Activated CD4-positive, alpha-beta T cell treated with anti-CD3 and anti-CD28 coated beads, Interleukin-2, amount 50 U/mL, for 16 hours (primary cell): Measurements from ENCODE around the gene NEK5.
"Not testable (repeated sequence)": the region's sequence is repeated elsewhere in the genome, so short reads cannot be mapped to it uniquely, and the experiment has no call there.

Experiments used
- DNase-seq: peaks from one replicate; pipeline ENCODE4 v3.0.0-alpha.2; 2020

The NEK5 gene

DNA sequence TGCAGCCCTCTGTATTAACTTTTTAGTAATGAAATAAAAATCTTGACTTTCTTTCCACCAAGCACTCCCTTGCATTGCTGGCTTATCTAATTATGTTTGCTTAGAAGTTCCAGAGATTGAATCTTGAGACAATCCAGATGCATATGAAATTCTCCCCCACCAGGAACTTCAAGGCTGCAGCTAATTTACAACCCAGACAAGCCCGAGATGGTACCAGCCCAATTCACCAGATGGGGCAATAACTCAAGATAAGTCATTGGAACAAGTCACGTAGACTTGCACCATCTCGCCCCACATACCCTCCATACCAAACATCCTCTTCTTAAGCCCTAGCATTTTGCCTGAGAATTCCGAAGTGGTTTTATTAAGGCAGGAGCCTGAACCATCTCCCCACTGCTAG, 75.4 kb downstream of the NEK5 start:
- no peak for DNase-seq

GRCh38 chr13:52051400-52051799, 77.5 kb downstream of the NEK5 start:
- no peak for DNase-seq

DNA sequence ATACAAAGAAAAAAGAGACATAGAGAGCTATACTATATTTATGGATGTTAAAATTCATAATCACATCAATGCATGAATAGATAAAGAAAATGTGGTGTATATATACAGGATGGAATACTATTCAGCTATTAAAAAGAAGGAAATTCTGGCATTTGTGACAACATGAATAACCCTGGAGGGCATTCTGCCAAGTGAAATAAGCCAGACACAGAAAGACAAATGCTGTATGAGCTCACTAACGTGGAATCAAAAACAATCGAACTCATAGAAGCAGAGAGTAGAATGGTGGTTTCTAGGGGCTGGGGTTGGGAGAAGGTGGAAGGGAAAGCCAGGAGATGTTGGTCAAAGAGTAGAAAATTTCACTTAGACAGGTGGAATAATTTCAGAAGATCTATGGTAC, 80.4 kb downstream of the NEK5 start:
- DNase-seq, result no peak

DNA sequence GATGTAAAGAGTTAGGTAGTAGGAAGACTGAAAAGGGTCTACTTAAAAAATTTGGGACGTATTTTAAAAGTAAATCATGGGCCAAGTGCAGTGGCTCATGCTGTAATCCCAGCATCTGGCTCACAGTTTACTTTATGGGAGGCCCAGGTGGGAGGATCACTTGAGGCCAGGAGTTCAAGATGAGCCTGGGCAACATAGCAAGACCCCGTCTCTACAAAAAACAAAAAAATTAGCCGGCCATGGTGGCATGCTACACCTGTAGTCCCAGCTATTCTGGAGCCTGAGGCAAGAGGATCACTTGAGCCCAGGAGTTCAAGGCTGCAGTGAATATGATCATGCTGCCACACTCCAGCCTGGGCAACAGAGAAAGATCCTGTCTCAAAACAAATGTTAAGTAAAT, 81.4 kb downstream of the NEK5 start:
- no peak for DNase-seq

GRCh38 chr13:52043675-52044074, 85.2 kb downstream of the NEK5 start:
- no peak for DNase-seq

DNA sequence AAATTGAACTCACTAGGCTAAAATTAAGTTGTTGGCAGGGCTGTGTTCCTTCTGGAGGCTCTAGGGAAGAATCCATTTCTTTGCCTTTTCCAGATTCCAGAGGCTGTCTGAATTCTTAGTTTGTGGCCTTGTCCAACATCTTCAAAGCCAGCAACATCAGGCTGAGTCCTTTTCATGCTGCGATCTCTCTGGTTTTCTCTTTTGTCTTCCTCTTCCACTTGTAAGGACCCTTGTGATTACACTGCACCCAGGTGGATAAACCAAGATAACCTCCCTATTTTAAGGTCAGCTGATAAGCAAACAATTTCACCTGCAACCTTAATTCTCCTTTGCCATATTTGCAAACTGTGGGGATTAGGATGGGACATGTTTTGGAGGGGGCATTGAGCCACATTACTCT, 92.8 kb downstream of the NEK5 start:
- DNase-seq, result no peak

DNA sequence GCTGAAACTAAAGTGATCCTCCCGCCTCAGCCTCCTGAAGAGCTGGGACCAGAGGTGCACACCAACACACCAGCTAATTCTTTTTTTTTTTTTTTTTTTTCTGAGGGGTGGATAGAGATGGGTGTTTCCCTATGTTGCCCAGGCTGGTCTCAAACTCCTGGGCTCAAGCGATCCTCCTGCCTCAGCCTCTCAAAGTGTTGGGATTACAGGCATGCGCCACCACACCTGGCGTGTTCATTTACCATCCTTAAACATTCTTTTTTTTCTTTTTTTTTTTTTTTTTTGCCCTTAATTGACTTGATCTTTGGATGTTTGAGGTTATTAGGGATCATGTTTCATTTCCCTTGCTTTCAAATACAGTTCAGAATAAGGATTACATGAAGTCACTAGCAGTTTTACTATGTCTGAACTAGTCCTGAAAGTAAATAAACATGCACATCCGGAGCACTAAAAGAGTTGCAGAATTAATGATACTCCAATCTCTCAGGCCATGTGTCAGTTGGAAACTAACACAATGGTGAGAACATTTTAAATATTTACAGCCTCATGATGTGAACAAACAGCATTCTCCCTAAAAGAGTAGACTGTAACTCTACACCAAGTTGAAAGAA, 94.2 kb downstream of the NEK5 start:
- no peak for DNase-seq

DNA sequence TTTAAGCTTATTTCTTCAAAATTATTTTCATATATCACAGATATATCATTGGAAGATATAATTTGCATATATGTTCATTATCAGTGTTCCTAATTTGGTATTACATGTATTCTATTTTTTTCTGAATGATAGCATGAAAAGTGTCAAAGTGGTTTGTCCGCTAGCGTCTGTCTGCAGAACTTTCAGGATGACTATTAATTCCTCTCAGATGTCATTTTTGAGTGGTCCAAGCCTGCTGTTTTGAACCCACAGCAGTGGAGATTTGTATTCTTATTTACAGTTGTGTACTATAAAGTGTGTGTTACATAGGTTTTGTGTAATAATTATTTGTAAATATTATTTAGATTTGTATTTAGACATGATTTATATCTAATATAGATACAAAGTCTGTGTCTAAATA, 95.8 kb downstream of the NEK5 start:
- DNase-seq, result no peak

- DNase-seq, result not testable (repeated sequence)
These were observed 98.5 kb downstream of the NEK5 start for GRCh38 chr13:52030401-52030800.

- DNase-seq, result no peak
These were observed 99.3 kb downstream of the NEK5 start for GRCh38 chr13:52029569-52029968.

DNA sequence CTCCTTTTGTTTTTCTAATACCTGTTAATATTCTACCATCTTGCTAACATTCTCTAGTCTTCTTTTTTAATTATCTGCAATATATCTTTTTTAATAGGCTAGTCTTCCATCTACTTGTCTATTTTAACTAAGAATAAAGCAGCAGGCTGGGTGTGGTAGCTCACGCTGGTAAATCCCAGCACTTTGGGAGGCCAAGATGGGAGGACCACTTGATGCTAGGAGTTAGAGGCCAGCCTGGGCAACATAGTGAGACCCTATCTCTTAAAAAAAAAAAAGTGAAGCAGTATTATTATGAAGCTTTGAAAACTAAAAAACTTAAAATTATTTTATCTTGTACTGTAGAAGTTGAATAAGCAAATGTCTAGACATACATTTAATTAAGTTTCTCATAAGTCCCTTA, 101.0 kb downstream of the NEK5 start:
- no peak for DNase-seq

GRCh38 chr13:52026246-52026626, 102.6 kb downstream of the NEK5 start:
- DNase-seq, result no peak

GRCh38 chr13:52025475-52026245, 103.2 kb downstream of the NEK5 start:
- no peak for DNase-seq

DNA sequence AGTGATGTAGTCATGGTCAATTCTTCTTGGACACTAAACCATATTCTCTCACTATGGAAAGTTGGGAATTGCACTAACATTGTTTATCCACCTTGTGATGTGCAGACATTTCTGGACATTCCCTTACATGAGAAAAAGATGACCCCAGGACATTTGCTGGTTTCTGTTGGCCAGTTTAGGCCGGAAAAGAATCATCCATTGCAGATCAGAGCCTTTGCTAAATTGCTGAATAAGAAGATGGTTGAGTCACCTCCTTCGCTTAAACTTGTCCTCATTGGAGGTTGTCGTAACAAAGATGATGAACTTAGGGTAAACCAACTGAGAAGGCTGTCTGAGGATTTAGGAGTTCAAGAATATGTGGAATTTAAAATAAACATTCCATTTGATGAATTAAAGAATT, 104.4 kb downstream of the NEK5 start, which contains the start of gene UTP14C:
UTP14C (plus strand) TSS at position 211 of the 400 bp plus-strand sequence. CDS start 4,114 bp downstream, outside the sequence.
- DNase-seq, result no peak

DNA sequence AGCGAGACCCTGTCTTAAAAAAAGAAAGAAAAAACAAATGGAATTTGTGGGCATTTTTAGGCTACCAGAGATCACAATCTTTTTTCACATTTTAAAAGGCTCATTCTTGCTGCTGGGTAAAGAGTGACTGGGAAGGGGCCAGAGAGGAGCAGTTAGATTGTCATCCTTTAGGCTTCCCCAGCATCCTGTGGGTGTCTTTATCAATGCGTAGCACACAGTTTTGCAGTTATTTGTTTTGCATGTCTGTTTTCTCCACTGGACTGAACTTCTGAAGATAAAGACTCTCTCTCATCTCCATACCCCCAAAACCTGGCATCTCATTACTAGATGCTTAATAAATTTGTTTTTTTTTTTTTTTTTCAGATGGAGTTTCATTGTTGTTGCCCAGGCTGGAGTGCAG, 106.5 kb downstream of the NEK5 start:
- no peak for DNase-seq

- DNase-seq, result no peak
These were observed 108.7 kb downstream of the NEK5 start for GRCh38 chr13:52020191-52020590.

DNA sequence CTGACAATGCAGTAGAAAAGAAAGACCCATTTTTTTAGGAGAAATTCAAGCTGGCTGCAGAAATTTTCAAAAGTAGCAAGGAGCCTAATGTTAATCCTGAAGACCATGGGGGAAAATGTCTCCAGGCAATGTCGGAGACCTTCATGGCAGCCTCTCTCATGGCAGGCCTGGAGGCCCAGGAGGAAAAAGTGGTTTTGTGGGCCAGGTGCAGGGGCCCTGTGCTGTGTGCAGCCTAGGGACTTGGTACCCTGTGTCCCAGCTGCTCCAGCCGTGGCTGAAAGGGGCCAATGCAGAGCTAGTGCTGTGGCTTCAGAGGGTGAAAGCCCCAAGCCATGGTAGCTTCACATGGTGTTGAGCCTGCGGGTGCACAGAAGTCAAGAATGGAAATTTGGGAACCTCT, 112.6 kb downstream of the NEK5 start:
- DNase-seq, result no peak

DNA sequence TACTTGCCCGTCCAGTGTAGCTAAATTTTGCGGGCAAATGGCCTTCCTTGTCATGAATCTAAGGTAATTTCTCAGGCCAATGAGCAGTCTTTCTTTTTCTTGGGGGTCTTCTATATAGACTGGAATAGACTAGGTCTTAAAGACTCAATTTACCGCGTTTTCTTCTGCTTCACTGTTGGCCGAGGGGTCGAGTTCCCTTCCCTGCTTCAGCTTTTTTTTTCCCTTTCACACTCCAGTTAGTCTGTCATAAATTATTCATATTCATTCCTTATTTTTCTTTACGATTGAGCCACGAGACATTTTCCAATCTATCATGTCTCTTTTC, 116.4 kb downstream of the NEK5 start:
- no peak for DNase-seq

GRCh38 chr13:52011632-52012511, 117.0 kb downstream of the NEK5 start, which contains the start of gene ALG11:
ALG11 (plus strand) TSS chr13:52012398; CDS start chr13:52012419, 21 bp downstream.
- peak; percentile 100 for DNase-seq

DNA sequence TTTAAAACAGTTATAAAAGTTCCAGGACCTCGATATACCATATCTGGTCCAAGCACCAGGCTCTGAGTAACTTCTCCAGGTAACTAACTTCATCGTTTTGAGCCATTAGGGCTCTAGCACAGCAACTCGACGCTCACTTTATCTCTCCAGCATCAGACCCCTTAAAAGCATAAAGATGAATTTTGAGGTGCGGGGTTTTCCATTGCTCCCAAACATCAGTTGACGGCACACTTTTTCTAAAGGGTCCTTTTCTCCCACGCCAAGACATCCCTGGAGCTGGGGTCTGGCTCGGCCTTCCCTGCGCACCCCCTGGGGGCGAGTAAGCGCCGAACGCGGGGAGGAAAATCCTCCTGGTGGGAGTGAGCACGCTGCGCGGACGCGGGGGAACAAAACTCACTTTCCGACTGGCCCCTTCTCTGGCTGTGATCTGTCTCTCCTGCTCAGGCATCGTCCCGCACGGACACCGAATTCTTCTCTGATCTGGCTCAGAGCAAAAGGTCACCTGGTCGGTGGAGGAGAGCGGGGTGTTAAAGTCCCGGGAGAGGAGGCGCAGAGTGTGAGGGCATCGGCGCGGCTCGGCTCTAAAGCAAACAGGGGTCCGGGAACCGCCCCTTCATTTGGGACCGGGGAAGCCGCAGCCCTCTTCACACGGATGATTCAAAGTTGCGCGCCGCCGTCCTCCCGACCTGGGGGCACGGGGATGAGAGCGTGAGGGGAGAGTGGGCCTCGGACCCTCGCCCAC, 117.8 kb downstream of the NEK5 start, which contains the start of gene ATP7B:
ATP7B (minus strand) TSS at position 561 of the 742 bp plus-strand sequence; CDS start at position 448, 113 bp downstream.
- no peak for DNase-seq

DNA sequence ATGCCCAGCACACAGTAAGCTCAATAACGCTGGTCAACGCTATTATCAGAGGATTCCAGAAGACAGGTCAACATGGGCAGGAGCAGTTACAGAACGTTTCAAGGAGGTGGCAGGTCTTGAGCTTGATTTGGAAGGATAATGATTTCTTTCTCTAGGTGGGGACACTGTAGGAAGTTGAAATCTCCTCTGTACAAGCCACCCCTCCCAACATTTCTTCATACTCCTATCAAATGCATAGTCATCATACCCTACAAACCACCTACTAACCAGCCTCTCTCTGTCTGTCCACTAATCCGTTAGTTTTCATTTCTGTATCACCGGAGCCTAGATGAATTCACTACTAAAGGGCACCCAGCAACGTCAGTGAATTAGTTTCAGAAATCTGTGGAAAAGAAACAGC, 118.9 kb downstream of the NEK5 start:
- no peak for DNase-seq

DNA sequence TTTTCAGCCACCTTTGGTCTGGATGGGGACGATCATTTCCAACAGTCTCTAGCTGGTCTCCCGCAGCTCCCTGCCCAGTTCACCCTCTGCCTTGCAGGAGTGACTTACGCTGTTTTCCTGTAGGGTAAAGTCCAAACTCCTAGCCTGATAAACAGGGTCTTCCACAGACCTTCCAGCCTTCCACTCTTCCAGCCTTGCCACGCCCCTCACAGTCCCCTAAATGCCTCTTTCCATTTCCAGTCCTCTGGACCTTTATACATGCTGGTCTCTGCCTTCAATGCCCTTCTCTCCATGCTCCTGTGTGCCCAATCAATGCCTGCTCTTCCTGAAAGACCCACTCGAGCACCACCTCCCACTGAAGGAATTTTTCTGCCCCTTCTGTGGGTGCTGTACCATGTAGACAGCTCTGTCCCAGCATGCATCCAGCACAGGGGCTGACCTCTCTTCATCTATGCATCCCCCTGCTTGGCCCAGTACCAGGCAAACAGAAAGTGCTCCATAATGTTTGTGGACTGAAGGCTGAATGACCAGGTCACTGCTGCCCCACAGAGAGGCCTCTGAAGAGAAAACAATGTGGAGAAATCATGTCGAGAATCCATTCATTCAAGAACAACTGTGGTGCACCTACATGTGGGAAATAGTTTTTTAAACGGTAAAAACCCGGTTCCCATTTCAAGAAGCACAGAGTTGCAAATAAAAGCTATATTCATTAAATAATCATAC, 122.2 kb downstream of the NEK5 start:
- DNase-seq, result no peak
